IPS-15b (cell line): Measurements from ENCODE around the gene ACAT2.
A peak's percentile ranks its signal among the peaks of the same experiment; 100 is the strongest.

Experiments
- H3K27me3 ChIP-seq: one replicate; pipeline ENCODE4 v1.6.1; 2013; ENCODE audit warnings: low read length; ENCODE audit not compliant: control insufficient read depth, insufficient read depth
- H3K36me3 ChIP-seq: one replicate; pipeline ENCODE4 v1.6.1; 2013; ENCODE audit warnings: low read length; ENCODE audit not compliant: control insufficient read depth, insufficient read depth
- H3K4me1 ChIP-seq: one replicate; pipeline ENCODE4 v1.6.1; 2013; ENCODE audit warnings: mild to moderate bottlenecking, low read length; ENCODE audit not compliant: control insufficient read depth, insufficient read depth
- H3K4me3 ChIP-seq: one replicate; pipeline ENCODE4 v1.5.1; 2013; ENCODE audit warnings: low read depth, low read length
- H3K9ac ChIP-seq: one replicate; pipeline ENCODE4 v1.6.1; 2013; ENCODE audit warnings: low read depth, mild to moderate bottlenecking, low read length
- H3K9me3 ChIP-seq: one replicate; pipeline ENCODE4 v1.6.1; 2013; ENCODE audit warnings: mild to moderate bottlenecking, low read length; ENCODE audit not compliant: control insufficient read depth, insufficient read depth

ACAT2 gene

DNA sequence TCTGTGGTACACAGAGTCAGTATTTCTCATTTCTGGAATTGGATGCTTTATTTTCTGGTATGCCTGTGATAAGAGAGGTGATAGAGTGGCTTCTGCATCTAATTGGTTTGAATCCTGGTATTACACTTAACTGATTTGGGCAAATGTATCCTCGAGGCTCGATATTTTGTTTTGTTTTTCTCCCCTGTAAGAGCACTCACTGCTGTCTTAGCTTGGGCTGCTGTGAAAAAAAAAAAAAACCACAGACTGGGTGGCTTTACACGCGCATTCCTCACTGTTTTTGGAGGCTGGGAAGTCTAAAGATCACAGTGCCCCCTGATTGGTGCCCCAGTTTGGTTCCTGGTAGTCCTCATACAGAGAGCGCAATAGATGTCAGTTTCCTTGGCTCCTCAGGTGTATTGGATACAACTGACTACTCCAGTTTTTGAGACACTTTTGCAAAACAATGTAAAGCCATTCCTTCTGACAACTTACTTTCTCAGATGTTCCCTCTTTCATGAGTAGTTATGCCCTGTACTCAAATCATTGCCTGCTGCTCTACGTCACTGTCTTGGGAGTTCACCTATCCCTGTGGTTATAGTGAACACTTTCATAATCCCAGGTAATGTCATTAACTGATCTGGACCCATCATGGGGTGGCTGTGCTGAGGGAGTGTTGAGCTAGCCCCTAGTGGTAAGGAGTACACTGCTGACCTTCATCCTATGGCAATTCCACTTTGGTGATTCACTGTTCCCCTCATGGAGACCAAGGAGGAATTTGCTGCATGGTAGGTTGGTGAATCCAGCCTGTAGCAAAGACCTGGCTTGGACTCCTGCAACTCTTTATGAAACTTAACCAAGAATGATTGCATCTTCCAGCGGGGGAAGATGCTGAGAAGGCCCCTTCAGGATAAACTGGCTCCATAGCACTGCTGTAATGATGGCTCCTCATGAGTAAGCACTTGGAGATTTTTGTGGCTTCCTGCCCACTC lies 3.5 kb upstream of the ACAT2 start:
- Histone ChIP-seq H3K9me3 (no peaks in the 10 kb centered on the region), H3K36me3 (peaks cover 13% of the 10 kb centered on the region), H3K4me1 (peaks cover 8% of the 10 kb centered on the region), H3K9ac (no peak overlapping the region), H3K27me3 (no peaks in the 10 kb centered on the region), H3K4me3 (no peak overlapping the region)

DNA sequence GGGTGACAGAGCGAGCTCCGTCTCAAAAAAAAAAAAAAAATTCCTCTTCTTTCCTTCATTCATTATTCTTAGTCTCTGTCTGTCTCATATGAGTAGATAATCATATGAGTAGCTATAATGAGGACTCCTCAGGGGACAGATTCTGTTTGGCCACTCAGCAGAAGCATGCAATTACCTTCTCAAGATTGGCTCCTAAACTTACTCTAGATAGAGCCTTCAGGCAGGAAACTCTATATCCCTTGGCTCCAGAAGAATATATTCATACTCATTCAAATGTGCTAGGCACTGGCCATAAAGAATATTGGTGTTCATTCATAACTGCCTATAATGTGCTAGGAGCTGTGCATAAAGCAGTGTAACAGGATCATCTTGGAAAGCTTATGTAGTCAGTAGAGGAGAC lies 2.2 kb upstream of the ACAT2 start:
- H3K27me3 ChIP-seq = no peaks in the 10 kb centered on the region
- H3K9me3 ChIP-seq = no peaks in the 10 kb centered on the region
- peaks cover 8% of the 10 kb centered on the region for H3K4me1 ChIP-seq
- no peak overlapping the region for H3K4me3 ChIP-seq
- no peak overlapping the region for H3K9ac ChIP-seq
- peaks cover 20% of the 10 kb centered on the region for H3K36me3 ChIP-seq

DNA sequence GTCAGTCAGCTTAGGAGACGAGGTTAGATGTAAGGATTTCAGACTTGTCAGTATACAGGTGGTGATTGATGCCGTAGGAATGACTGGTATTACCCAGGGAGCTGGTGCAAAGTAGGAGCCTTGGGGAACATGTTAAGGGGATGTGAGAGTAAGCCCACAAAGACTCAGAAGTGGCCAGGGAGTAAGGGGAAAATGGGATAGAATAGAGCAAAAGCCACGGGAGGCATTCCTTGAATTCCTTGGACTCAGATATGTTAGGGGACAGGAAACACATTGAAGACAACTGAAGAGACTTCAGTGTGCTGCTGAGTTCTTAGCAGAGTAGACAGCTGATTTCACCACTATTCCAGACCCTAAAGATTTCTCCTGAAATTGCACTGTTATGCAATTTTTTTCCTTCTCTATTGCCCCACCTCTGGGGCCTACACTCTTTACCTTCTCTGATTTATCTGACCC lies 1.2 kb upstream of the ACAT2 start:
- H3K36me3 ChIP-seq = peaks cover 16% of the 10 kb centered on the region
- peak overlapping the region; percentile 72 for H3K4me3 ChIP-seq
- no peaks in the 10 kb centered on the region for H3K27me3 ChIP-seq
- no peaks in the 10 kb centered on the region for H3K9me3 ChIP-seq
- peak overlapping the region; percentile 94 for H3K9ac ChIP-seq
- H3K4me1 ChIP-seq = peaks cover 8% of the 10 kb centered on the region

DNA sequence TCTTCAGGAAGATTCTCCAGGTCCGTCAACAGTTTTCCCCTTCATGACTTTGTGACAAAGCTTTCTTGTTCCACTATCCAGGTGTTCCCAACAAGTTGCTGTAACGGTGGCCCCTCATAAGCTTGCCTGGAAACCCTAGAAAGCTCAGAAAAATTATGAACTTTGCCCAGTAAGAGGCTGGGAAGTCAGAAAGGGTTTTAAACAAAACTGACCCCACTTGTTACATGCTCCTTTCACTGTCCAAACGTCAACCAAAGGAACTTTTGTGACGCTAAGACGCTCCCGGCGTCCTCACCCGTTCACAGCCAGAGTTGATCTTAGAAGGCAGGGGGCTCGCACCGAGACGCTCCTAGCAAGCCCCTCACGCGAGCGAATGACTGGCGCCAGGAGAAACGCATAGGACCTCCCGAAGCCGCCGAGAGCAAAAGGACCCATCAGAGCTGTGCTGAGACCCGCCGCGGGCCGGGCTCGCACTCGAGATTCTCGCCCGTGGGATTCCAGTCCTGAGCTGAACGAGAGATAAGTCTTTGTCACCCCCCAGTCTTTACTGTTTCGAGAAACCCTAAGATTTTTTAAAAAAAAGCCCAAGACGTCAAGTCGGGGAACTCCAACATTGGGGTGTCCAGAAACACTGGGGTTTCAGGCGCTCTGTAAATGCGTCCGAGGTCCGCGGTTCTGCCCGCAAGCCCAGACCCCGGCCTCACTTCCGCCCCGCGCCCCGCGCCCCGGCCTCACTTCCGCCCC lies 544 bp upstream of the ACAT2 start:
- Histone ChIP-seq H3K4me3 (peak overlapping the region; percentile 72), H3K9me3 (no peaks in the 10 kb centered on the region), H3K36me3 (peaks cover 10% of the 10 kb centered on the region), H3K9ac (peak overlapping the region; percentile 94), H3K27me3 (no peaks in the 10 kb centered on the region), H3K4me1 (peaks cover 8% of the 10 kb centered on the region)

DNA sequence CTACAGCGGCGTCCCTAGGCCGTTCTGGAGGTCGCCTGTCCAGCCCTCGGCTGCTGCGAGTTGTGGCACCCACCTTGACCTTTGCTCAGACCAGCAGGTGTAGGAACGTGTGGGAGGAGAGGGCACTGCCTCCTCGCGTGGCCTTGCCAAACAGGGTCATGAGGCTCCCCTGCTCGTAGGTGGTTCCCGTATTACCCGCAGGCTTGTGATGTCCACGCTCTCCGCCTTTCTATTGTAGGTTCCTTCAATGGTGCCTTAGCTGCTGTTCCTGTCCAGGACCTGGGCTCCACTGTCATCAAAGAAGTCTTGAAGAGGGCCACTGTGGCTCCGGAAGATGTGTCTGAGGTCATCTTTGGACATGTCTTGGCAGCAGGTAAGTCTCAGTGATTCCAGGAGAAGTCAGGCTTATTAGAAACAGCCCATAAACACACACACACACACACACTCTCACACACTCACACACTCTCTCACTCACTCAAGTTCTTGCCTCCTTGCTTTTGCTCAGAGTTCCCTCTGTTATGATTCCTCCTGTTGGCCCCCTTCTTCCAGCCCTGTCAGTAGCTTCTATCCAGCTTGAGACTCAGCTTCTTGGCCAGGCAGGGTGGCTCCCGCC lies 942 bp downstream of the ACAT2 start:
- no peaks in the 10 kb centered on the region for H3K27me3 ChIP-seq
- H3K36me3 ChIP-seq = peaks cover 22% of the 10 kb centered on the region
- no peaks in the 10 kb centered on the region for H3K9me3 ChIP-seq
- peak overlapping the region; percentile 60 for H3K9ac ChIP-seq
- peaks cover 8% of the 10 kb centered on the region for H3K4me1 ChIP-seq
- H3K4me3 ChIP-seq = peak overlapping the region; percentile 93

DNA sequence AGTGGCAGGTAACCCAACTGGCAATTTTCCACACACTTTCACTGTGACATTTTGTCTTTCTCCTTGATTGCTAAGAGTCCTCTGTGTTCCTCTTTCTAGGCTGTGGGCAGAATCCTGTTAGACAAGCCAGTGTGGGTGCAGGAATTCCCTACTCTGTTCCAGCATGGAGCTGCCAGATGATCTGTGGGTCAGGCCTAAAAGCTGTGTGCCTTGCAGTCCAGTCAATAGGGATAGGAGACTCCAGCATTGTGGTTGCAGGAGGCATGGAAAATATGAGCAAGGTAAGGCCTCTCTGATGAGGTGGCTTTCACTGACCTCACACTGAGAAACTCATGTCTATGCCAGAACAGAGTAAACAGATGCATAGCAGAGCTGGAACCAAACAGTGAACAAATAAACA lies 5.1 kb downstream of the ACAT2 start:
- no peaks in the 10 kb centered on the region for H3K27me3 ChIP-seq
- H3K4me3 ChIP-seq = no peak overlapping the region
- no peaks in the 10 kb centered on the region for H3K9me3 ChIP-seq
- no peaks in the 10 kb centered on the region for H3K4me1 ChIP-seq
- peaks cover 27% of the 10 kb centered on the region for H3K36me3 ChIP-seq
- no peak overlapping the region for H3K9ac ChIP-seq

DNA sequence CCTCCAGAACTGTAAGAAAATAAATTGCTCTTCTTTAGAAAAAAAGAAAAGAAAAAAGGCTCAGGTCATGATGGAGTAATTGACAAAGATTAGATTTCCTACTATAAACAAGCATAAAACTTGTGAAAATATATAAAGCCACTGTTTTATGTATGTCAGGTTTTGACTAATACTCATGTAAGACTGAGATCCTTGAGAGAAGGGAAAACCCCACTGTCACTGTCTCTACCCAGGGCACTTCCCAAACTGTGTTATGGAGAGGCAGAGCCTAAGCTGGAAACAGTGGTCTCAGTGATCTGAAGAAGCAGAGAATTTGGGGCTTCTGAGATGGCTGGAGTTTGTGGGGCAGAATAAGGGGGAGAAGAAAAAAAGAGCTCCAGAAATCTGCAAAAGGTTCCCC lies 7.6 kb downstream of the ACAT2 start:
- peaks cover 22% of the 10 kb centered on the region for H3K36me3 ChIP-seq

DNA sequence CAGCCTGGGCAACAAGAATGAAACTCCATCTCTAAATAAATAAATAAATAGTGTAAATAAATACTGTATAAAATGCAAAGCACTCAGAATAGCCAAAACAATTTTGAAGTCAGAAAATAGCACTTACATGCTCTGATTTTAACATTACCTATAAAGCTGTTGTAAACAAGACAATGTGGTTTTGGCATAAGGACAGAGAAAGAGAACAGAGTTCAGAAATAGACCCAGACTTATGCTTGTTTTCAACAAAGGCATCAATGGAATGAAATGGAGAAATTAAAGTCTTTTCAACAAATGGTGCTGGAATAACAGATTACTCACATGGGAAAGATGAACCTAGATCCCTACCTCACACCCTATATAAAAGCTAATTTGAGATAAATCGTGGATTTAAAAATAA lies 10.4 kb downstream of the ACAT2 start:
- no peaks in the 10 kb centered on the region for H3K9me3 ChIP-seq
- H3K4me1 ChIP-seq = no peaks in the 10 kb centered on the region
- H3K36me3 ChIP-seq = peaks cover 11% of the 10 kb centered on the region
- no peak overlapping the region for H3K9ac ChIP-seq
- no peak overlapping the region for H3K4me3 ChIP-seq
- H3K27me3 ChIP-seq = no peaks in the 10 kb centered on the region

More for the DNA sequence above, 7.6 kb downstream of the ACAT2 start:
- no peak overlapping the region for H3K9ac ChIP-seq
- H3K27me3 ChIP-seq = no peaks in the 10 kb centered on the region
- no peaks in the 10 kb centered on the region for H3K9me3 ChIP-seq
- H3K4me3 ChIP-seq = no peak overlapping the region
- H3K4me1 ChIP-seq = no peaks in the 10 kb centered on the region

DNA sequence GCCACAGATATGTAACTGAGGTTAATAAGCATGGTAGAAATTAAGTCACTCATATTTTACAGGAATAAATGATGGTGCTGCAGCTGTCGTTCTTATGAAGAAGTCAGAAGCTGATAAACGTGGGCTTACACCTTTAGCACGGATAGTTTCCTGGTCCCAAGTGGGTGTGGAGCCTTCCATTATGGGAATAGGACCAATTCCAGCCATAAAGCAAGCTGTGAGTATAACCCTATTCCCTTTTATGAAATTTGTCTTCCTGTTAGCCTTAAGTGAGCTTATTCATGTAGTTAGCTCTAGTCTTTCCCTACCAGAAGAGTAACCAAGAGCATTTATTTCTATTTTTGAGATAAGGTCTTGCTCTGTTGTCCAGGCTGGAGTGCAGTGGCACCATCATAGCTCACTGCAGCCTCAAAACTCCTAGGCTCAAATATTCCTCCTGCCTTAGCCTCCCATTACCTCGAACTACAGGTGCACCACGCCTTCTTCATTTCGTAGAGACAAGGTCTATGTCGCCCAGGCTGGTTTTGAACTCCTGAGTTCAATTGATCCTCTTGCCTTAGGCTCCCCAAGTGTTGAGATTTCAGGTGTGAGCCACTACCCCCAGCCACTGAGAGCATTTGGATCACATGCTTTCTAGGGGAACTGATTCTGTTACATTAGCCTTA lies 15.5 kb downstream of the ACAT2 start:
- Histone ChIP-seq H3K4me3 (no peak overlapping the region), H3K36me3 (peaks cover 31% of the 10 kb centered on the region), H3K4me1 (no peaks in the 10 kb centered on the region), H3K9me3 (no peaks in the 10 kb centered on the region), H3K27me3 (no peaks in the 10 kb centered on the region), H3K9ac (no peak overlapping the region)

DNA sequence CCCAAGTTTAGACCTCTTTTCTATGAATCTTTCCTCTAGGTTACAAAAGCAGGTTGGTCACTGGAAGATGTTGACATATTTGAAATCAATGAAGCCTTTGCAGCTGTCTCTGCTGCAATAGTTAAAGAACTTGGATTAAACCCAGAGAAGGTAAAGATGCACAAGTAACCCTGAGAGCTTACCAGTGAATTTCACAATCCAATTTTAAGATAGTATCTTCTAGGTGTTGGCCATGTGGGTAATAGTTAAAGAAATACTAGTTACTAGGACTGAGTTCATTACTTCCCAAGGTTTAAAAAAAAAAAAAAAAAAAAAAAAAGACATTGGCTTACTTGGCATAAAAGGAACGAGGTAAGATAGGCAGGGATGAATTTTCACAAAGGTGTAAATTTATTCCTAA lies 16.3 kb downstream of the ACAT2 start:
- Histone ChIP-seq H3K4me1 (no peaks in the 10 kb centered on the region), H3K4me3 (no peak overlapping the region), H3K9ac (no peak overlapping the region), H3K36me3 (peaks cover 37% of the 10 kb centered on the region), H3K9me3 (no peaks in the 10 kb centered on the region), H3K27me3 (no peaks in the 10 kb centered on the region)

DNA sequence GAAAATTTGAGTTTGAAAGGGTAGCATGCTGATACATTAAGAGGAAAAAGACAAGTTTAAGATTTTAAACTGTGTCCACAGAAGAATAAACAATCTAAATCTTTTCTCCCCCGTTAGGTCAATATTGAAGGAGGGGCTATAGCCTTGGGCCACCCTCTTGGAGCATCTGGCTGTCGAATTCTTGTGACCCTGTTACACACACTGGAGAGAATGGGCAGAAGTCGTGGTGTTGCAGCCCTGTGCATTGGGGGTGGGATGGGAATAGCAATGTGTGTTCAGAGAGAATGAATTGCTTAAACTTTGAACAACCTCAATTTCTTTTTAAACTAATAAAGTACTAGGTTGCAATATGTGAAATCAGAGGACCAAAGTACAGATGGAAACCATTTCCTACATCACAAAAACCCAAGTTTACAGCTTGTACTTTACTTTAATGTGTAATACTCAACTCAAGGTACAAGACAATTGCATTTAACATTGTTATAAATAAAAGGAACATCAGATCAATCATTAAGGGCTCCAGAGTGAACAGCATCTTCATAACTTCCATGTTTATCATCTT lies 16.8 kb downstream of the ACAT2 start:
- no peaks in the 10 kb centered on the region for H3K27me3 ChIP-seq
- H3K9me3 ChIP-seq = no peaks in the 10 kb centered on the region
- no peak overlapping the region for H3K9ac ChIP-seq
- peaks cover 37% of the 10 kb centered on the region for H3K36me3 ChIP-seq
- no peak overlapping the region for H3K4me3 ChIP-seq
- no peaks in the 10 kb centered on the region for H3K4me1 ChIP-seq
